Measurements from ENCODE around the gene TNF. TPM values are rescaled to one million over a fixed set of nuclear protein-coding genes. Genes with fewer than 3 reads are reported as not detected.

Gene TNF
- total RNA-seq, 1 experiment from 2014 or later = not detected

GRCh38 chr6:31614684-31615578, 39.6 kb downstream of the TNF start, which contains the start of gene AIF1:
TSS of gene AIF1 (plus strand) at chr6:31615234. CDS start at chr6:31615330, 96 bp downstream.
- no peak for DNase-seq
- Histone ChIP-seq H3K36me3 (no peaks in the 10 kb centered on the region), H3K4me3 (no peak within 1 kb of the TSS), H3K27me3 (no peaks in the 10 kb centered on the region), H3K9me3 (replicated peaks) (no peaks in the 10 kb centered on the region), H3K4me1 (no peaks in the 10 kb centered on the region), H3K27ac (no peak within 1 kb of the TSS)

GRCh38 chr6:31615748-31616147, 40.4 kb downstream of the TNF start:
- no peaks in the 10 kb centered on the region for H3K9me3 ChIP-seq (replicated peaks)
- no peak overlapping the region for H3K4me3 ChIP-seq
- DNase-seq = no peak
- H3K27me3 ChIP-seq = no peaks in the 10 kb centered on the region
- H3K36me3 ChIP-seq = no peaks in the 10 kb centered on the region
- H3K27ac ChIP-seq = no peak overlapping the region
- H3K4me1 ChIP-seq = no peaks in the 10 kb centered on the region

GRCh38 chr6:31617010-31617409, 41.6 kb downstream of the TNF start:
- Histone ChIP-seq H3K4me3 (no peak overlapping the region), H3K9me3 (replicated peaks) (no peaks in the 10 kb centered on the region), H3K27ac (no peak overlapping the region), H3K4me1 (no peaks in the 10 kb centered on the region), H3K27me3 (no peaks in the 10 kb centered on the region), H3K36me3 (0 out of 2 replicates have a peak, but pooled peaks cover 3% of the 10 kb centered on the region)
- no peak for DNase-seq

GRCh38 chr6:31619805-31620585, 44.6 kb downstream of the TNF start:
- Histone ChIP-seq H3K4me3 (peak overlapping the region; percentile 64), H3K4me1 (no peaks in the 10 kb centered on the region), H3K36me3 (peaks cover 28% of the 10 kb centered on the region), H3K27me3 (no peaks in the 10 kb centered on the region), H3K27ac (peak overlapping the region; percentile 91), H3K9me3 (replicated peaks) (no peaks in the 10 kb centered on the region)
- DNase-seq = peak; percentile 98

- Histone ChIP-seq H3K36me3 (peaks cover 36% of the 10 kb centered on the region), H3K4me1 (no peaks in the 10 kb centered on the region), H3K9me3 (replicated peaks) (no peaks in the 10 kb centered on the region), H3K27me3 (no peaks in the 10 kb centered on the region), H3K27ac (peak within 1 kb of the TSS; percentile 91), H3K4me3 (peak within 1 kb of the TSS; percentile 95)
- peak; percentile 82 to 84 for DNase-seq
Measured at GRCh38 chr6:31620586-31621319, 45.4 kb downstream of the TNF start, which contains the start of gene PRRC2A. TSS of gene PRRC2A (plus strand) at chr6:31620715. CDS start at chr6:31622790, 2,075 bp downstream.

GRCh38 chr6:31621320-31621939, 46.1 kb downstream of the TNF start:
- Histone ChIP-seq H3K27ac (peak overlapping the region; percentile 91), H3K4me1 (no peaks in the 10 kb centered on the region), H3K27me3 (no peaks in the 10 kb centered on the region), H3K4me3 (peak overlapping the region; percentile 95), H3K36me3 (peaks cover 43% of the 10 kb centered on the region), H3K9me3 (replicated peaks) (no peaks in the 10 kb centered on the region)
- DNase-seq = peak in 1 of 2 experiments; percentile 20

GRCh38 chr6:31621991-31622390, 46.6 kb downstream of the TNF start:
- no peaks in the 10 kb centered on the region for H3K9me3 ChIP-seq (replicated peaks)
- peaks cover 48% of the 10 kb centered on the region for H3K36me3 ChIP-seq
- no peaks in the 10 kb centered on the region for H3K4me1 ChIP-seq
- no peaks in the 10 kb centered on the region for H3K27me3 ChIP-seq
- DNase-seq = peak in 1 of 2 experiments; percentile 24
- no peak overlapping the region; the same call in none of the 2 replicates for H3K27ac ChIP-seq
- peak overlapping the region; percentile 95 for H3K4me3 ChIP-seq

- H3K36me3 ChIP-seq = peaks cover 55% of the 10 kb centered on the region
- H3K9me3 ChIP-seq (replicated peaks) = no peaks in the 10 kb centered on the region
- H3K4me3 ChIP-seq = peak overlapping the region; percentile 95
- H3K4me1 ChIP-seq = no peaks in the 10 kb centered on the region
- no peak for DNase-seq
- no peak overlapping the region; the same call in 1 of the 2 replicates for H3K27ac ChIP-seq
- no peaks in the 10 kb centered on the region for H3K27me3 ChIP-seq
Measured at GRCh38 chr6:31622684-31623091, 47.3 kb downstream of the TNF start.

GRCh38 chr6:31624070-31624469, 48.7 kb downstream of the TNF start:
- no peak overlapping the region for H3K27ac ChIP-seq
- no peaks in the 10 kb centered on the region for H3K27me3 ChIP-seq
- H3K4me3 ChIP-seq = no peak overlapping the region
- peaks cover 69% of the 10 kb centered on the region for H3K36me3 ChIP-seq
- H3K9me3 ChIP-seq (replicated peaks) = no peaks in the 10 kb centered on the region
- DNase-seq = no peak
- no peaks in the 10 kb centered on the region for H3K4me1 ChIP-seq

- Histone ChIP-seq H3K4me1 (no peaks in the 10 kb centered on the region), H3K27me3 (no peaks in the 10 kb centered on the region), H3K4me3 (no peak overlapping the region), H3K27ac (no peak overlapping the region), H3K9me3 (replicated peaks) (no peaks in the 10 kb centered on the region), H3K36me3 (peaks cover 92% of the 10 kb centered on the region)
- no peak for DNase-seq
Measured at GRCh38 chr6:31626952-31627351, 51.6 kb downstream of the TNF start.

GRCh38 chr6:31627690-31628287, 52.4 kb downstream of the TNF start:
- Histone ChIP-seq H3K9me3 (replicated peaks) (no peaks in the 10 kb centered on the region), H3K36me3 (peaks cover 96% of the 10 kb centered on the region), H3K27me3 (no peaks in the 10 kb centered on the region), H3K4me1 (no peaks in the 10 kb centered on the region), H3K27ac (no peak overlapping the region), H3K4me3 (no peak overlapping the region)
- DNase-seq = no peak
